IMR-90 (cell line): ENCODE data around the gene KDM2A. TPM values are rescaled to one million over a fixed set of nuclear protein-coding genes. Genes with fewer than 3 reads are reported as not detected.

Experiments used
- ATAC-seq: fragments of 200-7000 bp; cut with Tn5 transposase; 2 replicates; pipeline ENCODE4 v1.9.1; 2020; ENCODE audit warnings: low read depth, mild to moderate bottlenecking, moderate library complexity
- BruUV-seq: library from RNA; stranded (reverse); fragments of 400-500 nt; replicated peaks from 2 replicates; lab custom pipeline; 2021; lab: Mats Ljungman, UMichigan
- CTCF ChIA-PET: fragments of 300-600 bp; formaldehyde crosslinking; extraction: SDS; loops from one replicate; lab custom pipeline; 2021; ENCODE audit warnings: antibody characterized with exemption; lab: Yijun Ruan, JAX
- POLR2A ChIA-PET: fragments of 300-600 bp; sonication (Branson Sonifier 250); formaldehyde crosslinking; loops from one replicate; lab custom pipeline; 2022; ENCODE audit warnings: antibody characterized with exemption; ENCODE audit not compliant: unreplicated experiment; lab: Charles Lee
- DNase-seq: peaks from one replicate; pipeline ENCODE4 v3.0.0; 2013
- H2AFZ ChIP-seq: replicated peaks from 2 replicates; pipeline ENCODE3; 2013; ENCODE audit warnings: low read length, mild to moderate bottlenecking; ENCODE audit not compliant: poor library complexity
- H2AK5ac ChIP-seq: 2 replicates; pipeline ENCODE4 v1.6.1; 2013; ENCODE audit warnings: low read depth, low read length, inconsistent platforms
- H2AK9ac ChIP-seq: replicated peaks from 2 replicates; pipeline ENCODE3; 2013; ENCODE audit warnings: mild to moderate bottlenecking, low read depth, low read length, moderate library complexity; ENCODE audit not compliant: poor library complexity
- H2BK120ac ChIP-seq: 2 replicates; pipeline ENCODE4 v1.6.1; 2013; ENCODE audit warnings: low read depth, low read length, inconsistent platforms
- H2BK15ac ChIP-seq: 3 replicates; pipeline ENCODE4 v1.6.1; 2013; ENCODE audit warnings: low read depth, low read length, inconsistent platforms
- H2BK20ac ChIP-seq: 2 replicates; pipeline ENCODE4 v1.6.1; 2013; ENCODE audit warnings: low read depth, mild to moderate bottlenecking, inconsistent platforms, low read length, moderate library complexity
- H2BK5ac ChIP-seq: 2 replicates; pipeline ENCODE4 v1.6.1; 2013; ENCODE audit warnings: mild to moderate bottlenecking, low read depth, low read length, inconsistent platforms; ENCODE audit not compliant: poor library complexity, severe bottlenecking
- H3K14ac ChIP-seq: replicated peaks from 2 replicates; pipeline ENCODE4 v1.6.1; 2013; ENCODE audit warnings: low read depth, low read length, inconsistent platforms
- H3K18ac ChIP-seq: 2 replicates; pipeline ENCODE4 v1.6.1; 2013; ENCODE audit warnings: low read depth, low read length, control low read depth
- H3K23ac ChIP-seq: 2 replicates; pipeline ENCODE4 v1.6.1; 2013; ENCODE audit warnings: low read depth, low read length, inconsistent platforms
- H3K27ac ChIP-seq: 2 replicates; pipeline ENCODE4 v1.5.1; 2013; ENCODE audit warnings: mild to moderate bottlenecking, control low read depth, low read length; ENCODE audit not compliant: insufficient read depth
- H3K27me3 ChIP-seq: 2 replicates; pipeline ENCODE4 v1.6.1; 2013; ENCODE audit warnings: low read length; ENCODE audit not compliant: control insufficient read depth, insufficient read depth
- H3K36me3 ChIP-seq: 2 replicates; pipeline ENCODE4 v1.6.1; 2013; ENCODE audit warnings: low read length, mixed read lengths; ENCODE audit not compliant: control insufficient read depth, insufficient read depth
- H3K4ac ChIP-seq: 2 replicates; pipeline ENCODE4 v1.6.1; 2013; ENCODE audit warnings: low read depth, low read length, inconsistent platforms
- H3K4me1 ChIP-seq: 2 replicates; pipeline ENCODE4 v1.6.1; 2013; ENCODE audit warnings: low read length, mixed read lengths; ENCODE audit not compliant: control insufficient read depth, insufficient read depth
- H3K4me2 ChIP-seq: 2 replicates; pipeline ENCODE4 v1.6.1; 2013; ENCODE audit warnings: low read depth, mild to moderate bottlenecking, control low read depth, low read length, moderate library complexity
- H3K4me3 ChIP-seq: 2 replicates; pipeline ENCODE4 v1.5.1; 2013; ENCODE audit warnings: low read depth, mild to moderate bottlenecking, control low read depth, low read length, moderate library complexity; ENCODE audit not compliant: insufficient read depth
- H3K56ac ChIP-seq: 2 replicates; pipeline ENCODE4 v1.6.1; 2013; ENCODE audit warnings: low read length, inconsistent platforms; ENCODE audit not compliant: insufficient read depth; ENCODE audit errors: extremely low read depth
- H3K79me1 ChIP-seq, 2 experiments: 2 replicates each; pipeline ENCODE4 v1.6.1; 2013; ENCODE audit warnings: low read length in 2 of 2, inconsistent platforms in 1 of 2, low read depth in 1 of 2
- H3K9ac ChIP-seq: 2 replicates; pipeline ENCODE4 v1.6.1; 2013; ENCODE audit warnings: low read depth, low read length, control low read depth
- H3K9me1 ChIP-seq: 2 replicates; pipeline ENCODE4 v1.6.1; 2013; ENCODE audit warnings: low read length, inconsistent platforms; ENCODE audit not compliant: insufficient read depth
- H3K9me3 ChIP-seq: 2 replicates; pipeline ENCODE4 v1.6.1; 2013; ENCODE audit warnings: low read length; ENCODE audit not compliant: control insufficient read depth, insufficient read depth
- H4K20me1 ChIP-seq: 2 replicates; pipeline ENCODE4 v1.6.1; 2013; ENCODE audit warnings: low read length, inconsistent platforms; ENCODE audit not compliant: insufficient read depth
- H4K5ac ChIP-seq: 2 replicates; pipeline ENCODE4 v1.6.1; 2013; ENCODE audit warnings: mild to moderate bottlenecking, low read depth, low read length, control low read depth
- H4K8ac ChIP-seq, 2 experiments: 2 replicates each; pipeline ENCODE4 v1.6.1; 2013; ENCODE audit warnings: low read depth in 2 of 2, low read length in 2 of 2, control low read depth in 1 of 2, inconsistent platforms in 1 of 2
- H4K91ac ChIP-seq: 2 replicates; pipeline ENCODE4 v1.6.1; 2013; ENCODE audit warnings: low read depth, low read length, inconsistent platforms; ENCODE audit not compliant: insufficient read depth
- CHD1 ChIP-seq: IDR thresholded peaks from 2 replicates; pipeline ENCODE4 v1.6.1; 2012; ENCODE audit warnings: low read depth, low read length, improper control_type of control experiment
- MAZ ChIP-seq: IDR thresholded peaks from 2 replicates; pipeline ENCODE4 v1.6.1; 2012; ENCODE audit warnings: low read depth, mild to moderate bottlenecking, low read length, improper control_type of control experiment, moderate library complexity, borderline replicate concordance
- NFE2L2 ChIP-seq: fragments of 150-350 bp; IDR thresholded peaks from 2 replicates; pipeline ENCODE4 v1.6.1; 2016; ENCODE audit warnings: low read depth, mild to moderate bottlenecking, low read length
- POLR2A ChIP-seq: IDR thresholded peaks from 2 replicates; pipeline ENCODE4 v1.6.1; 2012; ENCODE audit warnings: mild to moderate bottlenecking, low read depth, low read length
- RFX5 ChIP-seq: IDR thresholded peaks from 2 replicates; pipeline ENCODE4 v1.8.0; 2012; ENCODE audit warnings: low read depth, mild to moderate bottlenecking, low read length, moderate library complexity
- USF2 ChIP-seq: fragments of 150-350 bp; IDR thresholded peaks from 2 replicates; pipeline ENCODE4 v1.6.1; 2017; ENCODE audit warnings: mild to moderate bottlenecking, antibody characterized with exemption, low read length, low read depth
- WGBS, 2 experiments: methylation state at CpG; one replicate each; pipeline versions ENCODE4 v1.1.5 to v1.1.7; 2013; ENCODE audit warnings: missing lambda C conversion rate in 2 of 2; ENCODE audit not compliant: insufficient read length in 1 of 2; ENCODE audit errors: extremely low coverage in 2 of 2; 5-methylcytosine and 5-hydroxymethylcytosine counted together
- dilution Hi-C: fragments of 300-500 bp; cut with HindIII; formaldehyde crosslinking; loops from one replicate; pipeline ENCODE4 v1.14.3; 2018; ENCODE audit warnings: low sequenced_read_pairs; ENCODE audit not compliant: unreplicated experiment
- in situ Hi-C: fragments of 300-500 bp; cut with MboI; formaldehyde crosslinking; loops from 3 replicates; pipeline ENCODE4 v1.14.3; 2019; ENCODE audit warnings: low sequenced_read_pairs, inconsistent platforms, mixed read lengths
- intact Hi-C: fragments of 100-400 bp; cut with micrococcal nuclease; formaldehyde crosslinking; loops from 2 replicates; pipeline ENCODE4 v1.10.0; 2022
- polyA plus RNA-seq, 3 experiments: library from polyadenylated mRNA; depleted of rRNA; stranded (reverse); fragments of >200 nt; gene quantifications; 2 replicates each; pipeline ENCODE4 v1.2.3, GENCODE V29; 2012; ENCODE audit warnings: low replicate concordance in 1 of 3
- total RNA-seq: library from RNA; depleted of rRNA; stranded (reverse); fragments of >200 nt; gene quantifications from 2 replicates; pipeline ENCODE4 v1.2.3, GENCODE V29; 2012

The KDM2A gene
- total and polyA plus RNA-seq, 2 of the 4 experiments (the other 2 are of a cell fraction), result 26.7 to 42.6 TPM

GRCh38 chr11:67287355-67288197, 168.5 kb downstream of the KDM2A start (continued):
- TF ChIP-seq MAZ (no peak), POLR2A (no peak), NFE2L2 (no peak), RFX5 (no peak)

- no peak for DNase-seq
- dilution Hi-C loops, result no loop called here
- Histone ChIP-seq H3K9ac (peak overlapping the region; percentile 87), H2AK5ac (peak overlapping the region; percentile 99), H3K9me3 (no peaks in the 10 kb centered on the region), H3K27ac (peak overlapping the region; percentile 94), H3K4me2 (peak overlapping the region; percentile 81), H3K56ac (peak overlapping the region; percentile 81), H3K18ac (peak overlapping the region; percentile 81), H3K36me3 (peaks cover 50% of the 10 kb centered on the region), H2BK5ac (peak overlapping the region; percentile 90), H3K4me1 (peaks cover 19% of the 10 kb centered on the region), H3K27me3 (no peaks in the 10 kb centered on the region), H2BK120ac (peak overlapping the region; percentile 58), H3K9me1 (peaks cover 22% of the 10 kb centered on the region; the same call in 1 of the 2 replicates), H4K20me1 (peaks cover 6% of the 10 kb centered on the region), H4K5ac (peak overlapping the region; percentile 98), H3K14ac (peak overlapping the region; percentile 94), H4K91ac (peak overlapping the region; percentile 99), H2BK15ac (peak overlapping the region; percentile 64; the same call in 2 of the 3 replicates), H3K23ac (peak overlapping the region; percentile 86; the same call in 1 of the 2 replicates), H2AK9ac (peak overlapping the region; percentile 99), H3K79me1 (peaks cover 14 to 49% of the 10 kb centered on the region in 2 experiments; a peak in 3 of 4 replicates), H2BK20ac (peak overlapping the region; percentile 11), H4K8ac (peak overlapping the region; percentile 97 to 100), H2AFZ (peak overlapping the region; percentile 97), H3K4me3 (peak overlapping the region; percentile 74; the same call in 1 of the 2 replicates), H3K4ac (peak overlapping the region; percentile 95)
- TF ChIP-seq USF2, result 0 out of 2 replicates have a peak, but pooled peaks have one; percentile 10
- no peak for TF ChIP-seq CHD1
- intact Hi-C loops, result loop anchor here (2.0 kb wide), 2 partner anchors 15 to 25 kb away; partner anchors contain the start of gene SSH3
- CTCF ChIA-PET, result interaction anchor here (0.7 to 1.1 kb wide), 4 partner anchors 10 to 29 kb away, joined by 3 to 4 read pairs (median 3); no protein-coding TSS in a partner anchor
- no peak for ATAC-seq
- in situ Hi-C loops, result no loop called here
- no CpG with 5 or more reads among the region's 4 CpGs for WGBS, 2 experiments
- no TSS peak for BruUV-seq
- POLR2A ChIA-PET, result interaction anchor here (0.6 to 0.7 kb wide), 2 partner anchors 15 to 44 kb away, joined by 3 to 5 read pairs; partner anchors contain the start of gene SSH3
Measured at GRCh38 chr11:67288198-67288451, 169.1 kb downstream of the KDM2A start.
